NK-92 (cell line): Measurements from ENCODE around the gene SCART1.
"Not testable (repeated sequence)": the region's sequence is repeated elsewhere in the genome, so short reads cannot be mapped to it uniquely, and the experiment has no call there.

ENCODE experiments used
- DNase-seq: peaks from one replicate; lab custom pipeline; 2025; ENCODE audit not compliant: unreplicated experiment; lab: John Stamatoyannopoulos, UW

SCART1 gene

DNA sequence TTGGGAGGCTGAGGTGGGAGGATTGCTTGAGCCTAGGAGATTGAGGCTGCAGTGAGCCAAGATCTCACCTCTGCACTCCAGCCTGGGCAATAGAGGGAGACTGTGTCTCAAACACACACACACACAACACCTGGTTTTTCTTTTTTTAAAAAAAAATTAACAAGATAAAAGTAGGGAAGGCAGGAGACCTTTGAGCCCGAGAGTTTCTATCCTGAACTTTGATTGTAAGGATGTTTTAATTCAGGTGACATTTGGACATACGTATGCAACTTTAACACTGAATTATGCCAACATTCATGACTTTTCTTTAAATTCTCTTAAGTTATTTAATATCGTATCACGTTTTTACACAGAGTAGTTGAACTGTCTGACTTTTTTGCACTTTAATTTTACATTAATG, 61.7 kb downstream of the SCART1 start:
- DNase-seq = no peak

DNA sequence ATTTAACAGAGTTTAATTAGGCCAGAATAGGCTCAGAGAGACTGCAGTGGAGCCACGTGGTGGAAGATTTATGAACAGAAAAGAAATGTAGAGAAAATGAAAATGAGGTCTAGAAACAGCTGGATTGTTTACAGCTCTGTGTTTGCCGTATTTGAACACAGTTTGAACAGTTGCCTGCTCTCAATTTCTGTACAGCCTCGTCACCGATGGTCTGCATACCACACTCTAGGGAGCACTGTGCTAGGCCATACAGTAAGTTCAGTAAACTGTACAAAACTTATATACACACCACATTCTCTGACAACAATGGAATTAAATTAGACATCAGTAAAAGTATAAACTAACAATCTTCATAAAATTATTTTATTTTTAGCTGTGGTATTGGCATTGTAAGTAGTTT, 62.3 kb downstream of the SCART1 start:
- DNase-seq = no peak

DNA sequence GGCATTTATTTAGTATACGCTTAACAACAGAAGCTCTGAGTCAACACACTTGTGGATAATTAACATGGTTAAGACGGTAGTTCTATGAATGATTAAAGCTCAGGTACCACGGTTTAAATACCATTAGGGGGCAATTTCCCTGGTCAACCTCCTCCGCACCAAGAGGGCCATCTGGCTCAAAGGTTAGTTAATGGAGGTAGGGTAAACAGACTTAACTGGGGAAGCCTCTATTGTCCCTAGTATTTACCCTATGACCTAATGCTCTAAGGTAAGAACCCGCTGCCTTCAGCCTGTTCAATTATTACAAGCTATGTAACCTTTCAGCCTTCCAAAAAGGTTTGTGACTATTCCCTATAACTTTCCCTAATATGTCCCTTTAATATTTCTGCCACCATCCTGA, 64.8 kb downstream of the SCART1 start:
- not testable (repeated sequence) for DNase-seq
